CD14-positive monocyte (primary cell): ENCODE measurements around the gene CSRP1. TPM values are rescaled to one million over a fixed set of nuclear protein-coding genes. Genes with fewer than 3 reads are reported as not detected.

Source experiments
- DNase-seq, 3 donors: peaks; one replicate each; pipeline ENCODE4 v3.0.0-alpha.2; 2011 to 2022
- H2AFZ ChIP-seq: 2 replicates; pipeline ENCODE4 v1.6.0; 2012; ENCODE audit warnings: mild to moderate bottlenecking, low read depth, low read length, inconsistent platforms; ENCODE audit not compliant: insufficient read depth, poor library complexity, severe bottlenecking
- H3K27ac ChIP-seq, 2 donors: 1 replicate in 1 of 2; 2 replicates in 1 of 2; pipeline ENCODE4 v1.5.1; 2012 to 2013; ENCODE audit warnings: low read length in 2 of 2, control low read depth in 1 of 2, inconsistent platforms in 1 of 2, low read depth in 1 of 2, mild to moderate bottlenecking in 1 of 2
- H3K27me3 ChIP-seq, 2 donors: one replicate each; pipeline versions ENCODE4 v1.6.0 to v1.6.1; 2011 to 2013; ENCODE audit warnings: low read length in 2 of 2; ENCODE audit not compliant: control insufficient read depth in 2 of 2, insufficient read depth in 2 of 2
- H3K36me3 ChIP-seq, 2 donors: replicated peaks in 1 of 2; 1 replicate in 1 of 2; 2 replicates in 1 of 2; pipeline versions ENCODE4 v1.5.1 to v1.6.1; 2012 to 2013; ENCODE audit warnings: low read length in 2 of 2, control low read depth in 1 of 2, inconsistent platforms in 1 of 2, mild to moderate bottlenecking in 1 of 2; ENCODE audit not compliant: insufficient read depth in 2 of 2, control insufficient read depth in 1 of 2
- H3K4me1 ChIP-seq, 2 donors: 1 replicate in 1 of 2; 2 replicates in 1 of 2; pipeline versions ENCODE4 v1.5.1 to v1.6.1; 2012 to 2013; ENCODE audit warnings: low read length in 2 of 2, control low read depth in 1 of 2, inconsistent platforms in 1 of 2, mild to moderate bottlenecking in 1 of 2, moderate library complexity in 1 of 2; ENCODE audit not compliant: insufficient read depth in 2 of 2, control insufficient read depth in 1 of 2
- H3K4me2 ChIP-seq: replicated peaks from 2 replicates; pipeline ENCODE3; 2012; ENCODE audit warnings: low read length, moderate library complexity, mild to moderate bottlenecking; ENCODE audit not compliant: poor library complexity, severe bottlenecking; ENCODE audit errors: extremely low read depth
- H3K4me3 ChIP-seq, 3 experiments: fragments of 200-600 bp in 1 of 3; sonication (generic) in 1 of 3; replicated peaks in 1 of 3; 1 replicate in 2 of 3; 2 replicates in 1 of 3; pipeline ENCODE4 v1.5.1; 2011 to 2013; ENCODE audit warnings: low read length in 3 of 3, mild to moderate bottlenecking in 3 of 3, control low read depth in 2 of 3, low read depth in 2 of 3, inconsistent platforms in 1 of 3, moderate library complexity in 1 of 3
- H3K79me2 ChIP-seq: 2 replicates; pipeline ENCODE4 v1.6.0; 2012; ENCODE audit warnings: mild to moderate bottlenecking, control low read depth, inconsistent platforms, low read length, moderate library complexity; ENCODE audit not compliant: insufficient read depth
- H3K9ac ChIP-seq: 2 replicates; pipeline ENCODE4 v1.6.0; 2017; ENCODE audit warnings: low read length, mild to moderate bottlenecking; ENCODE audit not compliant: insufficient read depth, poor library complexity, severe bottlenecking
- H3K9me3 ChIP-seq, 2 donors: replicated peaks in 1 of 2; 1 replicate in 1 of 2; 2 replicates in 1 of 2; pipeline versions ENCODE4 v1.5.1 to v1.6.1; 2012 to 2013; ENCODE audit warnings: low read length in 2 of 2, control low read depth in 1 of 2; ENCODE audit not compliant: control insufficient read depth in 1 of 2, insufficient read depth in 1 of 2
- H4K20me1 ChIP-seq: 2 replicates; pipeline ENCODE4 v1.6.0; 2012; ENCODE audit warnings: mild to moderate bottlenecking, low read length, control low read depth, moderate library complexity; ENCODE audit not compliant: insufficient read depth
- H3K27ac Mint-ChIP-seq, 7 donors: one replicate each; pipeline ENCODE4 v1.8.0; 2020; ENCODE audit warnings: mild to moderate bottlenecking in 7 of 7, mixed read lengths in 7 of 7, moderate library complexity in 6 of 7, inconsistent platforms in 2 of 7
- H3K27me3 Mint-ChIP-seq, 3 donors: one replicate each; pipeline ENCODE4 v1.8.0; 2021 to 2022; ENCODE audit warnings: low read depth in 3 of 3, mild to moderate bottlenecking in 3 of 3, mixed read lengths in 3 of 3, moderate library complexity in 3 of 3, inconsistent platforms in 1 of 3
- H3K36me3 Mint-ChIP-seq, 2 donors: one replicate each; pipeline ENCODE4 v1.8.0; 2020; ENCODE audit warnings: mixed read lengths in 2 of 2, inconsistent platforms in 1 of 2, mild to moderate bottlenecking in 1 of 2
- H3K4me1 Mint-ChIP-seq: one replicate; pipeline ENCODE4 v1.8.0; 2020; ENCODE audit warnings: mild to moderate bottlenecking, mixed read lengths
- H3K4me3 Mint-ChIP-seq, 2 donors: one replicate each; pipeline ENCODE4 v1.8.0; 2020; ENCODE audit warnings: mild to moderate bottlenecking in 2 of 2, mixed read lengths in 2 of 2, moderate library complexity in 1 of 2
- H3K9me3 Mint-ChIP-seq, 7 donors: one replicate each; pipeline ENCODE4 v1.8.0; 2020 to 2022; ENCODE audit warnings: mixed read lengths in 7 of 7, mild to moderate bottlenecking in 6 of 7, moderate library complexity in 6 of 7, inconsistent platforms in 2 of 7
- WGBS: methylation state at CpG from one replicate; pipeline ENCODE4 v1.1.5; 2013; ENCODE audit warnings: missing lambda C conversion rate; ENCODE audit not compliant: insufficient coverage; 5-methylcytosine and 5-hydroxymethylcytosine counted together
- intact Hi-C, 2 donors: fragments of 100-400 bp; cut with micrococcal nuclease; formaldehyde crosslinking; loops; one replicate each; pipeline versions ENCODE4 v1.15.0 to v1.15.1; 2023
- polyA plus RNA-seq, 3 donors: library from polyadenylated mRNA; depleted of rRNA in 1 of 3; unstranded in 2 of 3; stranded (reverse) in 1 of 3; fragments of 300-500 nt in 2 of 3; fragments of >200 nt in 1 of 3; fragmentation: Illumina TruSeq in 2 of 3; gene quantifications; 1 replicate in 2 of 3; 2 replicates in 1 of 3; pipeline ENCODE4 v1.2.3, GENCODE V29; 2012 to 2021
- TF ChIP-seq, protein P1 (sequence below): fragments of 200-600 bp; IDR thresholded peaks from one replicate; pipeline ENCODE4 v1.8.0; 2022; ENCODE audit warnings: antibody characterized with exemption, mild to moderate bottlenecking

Gene CSRP1
- polyA plus RNA-seq, 3 donors: 87.4 to 111 (median 98.8) TPM

DNA sequence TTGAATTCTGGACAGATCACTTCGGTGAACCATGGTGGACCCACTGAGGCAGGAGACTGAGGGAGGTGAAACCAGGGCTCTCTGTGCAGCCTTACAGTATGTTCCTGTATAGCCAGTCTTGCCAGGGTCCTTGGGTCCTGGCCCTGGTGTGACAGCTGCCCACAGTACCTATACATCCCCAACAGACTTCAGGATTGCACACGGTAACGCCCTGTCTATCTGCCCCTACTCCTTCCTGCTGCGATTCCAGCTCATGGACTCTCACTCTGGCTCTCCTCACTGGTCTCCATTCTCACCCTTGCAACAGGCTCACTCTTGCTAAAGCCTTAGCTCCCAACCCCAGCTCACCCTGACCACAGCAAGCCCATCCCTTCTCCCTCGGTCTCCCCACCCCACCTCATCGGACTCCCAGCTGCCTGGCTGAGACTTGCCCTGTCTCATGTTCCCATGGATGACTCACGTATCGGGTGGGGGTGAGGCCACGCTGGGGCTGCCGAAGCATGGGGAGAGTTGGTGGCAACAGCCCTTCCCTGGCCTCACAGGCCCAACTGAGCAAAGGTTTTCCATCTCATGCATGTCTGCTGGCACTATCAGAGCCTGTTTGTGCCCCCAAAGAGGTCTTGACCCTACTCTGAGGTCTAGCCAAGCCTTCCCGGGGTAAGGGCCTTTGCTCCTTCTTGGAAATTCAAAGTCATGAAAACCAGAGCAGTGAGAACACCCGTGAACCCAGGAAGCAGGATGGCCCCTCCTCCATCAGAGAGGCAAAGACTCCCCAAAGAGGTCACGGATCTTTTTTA is 45.1 kb downstream of the CSRP1 start:
- no peak overlapping the region for H2AFZ ChIP-seq
- Mint-ChIP-seq H3K9me3 (no peaks in the 10 kb centered on the region), H3K27me3 (peaks cover 5 to 8% (median 5%) of the 10 kb centered on the region in 3 donors), H3K4me1 (peaks cover 4% of the 10 kb centered on the region), H3K36me3 (no peaks in the 10 kb centered on the region), H3K27ac (peak overlapping the region in 2 of 7 donors; percentile 33 to 36), H3K4me3 (no peak overlapping the region)
- DNase-seq: no peak
- H3K9ac ChIP-seq: no peak overlapping the region
- H3K4me1 ChIP-seq: peaks cover 0 to under 1% of the 10 kb centered on the region in 2 donors
- no peaks in the 10 kb centered on the region for H3K27me3 ChIP-seq
- H3K79me2 ChIP-seq: no peaks in the 10 kb centered on the region
- H3K4me3 ChIP-seq: no peak overlapping the region
- H3K27ac ChIP-seq: no peak overlapping the region
- H4K20me1 ChIP-seq: no peaks in the 10 kb centered on the region
- H3K4me2 ChIP-seq: no peak overlapping the region
- TF ChIP-seq, protein P1, sequence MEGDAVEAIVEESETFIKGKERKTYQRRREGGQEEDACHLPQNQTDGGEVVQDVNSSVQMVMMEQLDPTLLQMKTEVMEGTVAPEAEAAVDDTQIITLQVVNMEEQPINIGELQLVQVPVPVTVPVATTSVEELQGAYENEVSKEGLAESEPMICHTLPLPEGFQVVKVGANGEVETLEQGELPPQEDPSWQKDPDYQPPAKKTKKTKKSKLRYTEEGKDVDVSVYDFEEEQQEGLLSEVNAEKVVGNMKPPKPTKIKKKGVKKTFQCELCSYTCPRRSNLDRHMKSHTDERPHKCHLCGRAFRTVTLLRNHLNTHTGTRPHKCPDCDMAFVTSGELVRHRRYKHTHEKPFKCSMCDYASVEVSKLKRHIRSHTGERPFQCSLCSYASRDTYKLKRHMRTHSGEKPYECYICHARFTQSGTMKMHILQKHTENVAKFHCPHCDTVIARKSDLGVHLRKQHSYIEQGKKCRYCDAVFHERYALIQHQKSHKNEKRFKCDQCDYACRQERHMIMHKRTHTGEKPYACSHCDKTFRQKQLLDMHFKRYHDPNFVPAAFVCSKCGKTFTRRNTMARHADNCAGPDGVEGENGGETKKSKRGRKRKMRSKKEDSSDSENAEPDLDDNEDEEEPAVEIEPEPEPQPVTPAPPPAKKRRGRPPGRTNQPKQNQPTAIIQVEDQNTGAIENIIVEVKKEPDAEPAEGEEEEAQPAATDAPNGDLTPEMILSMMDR: no peak
- H3K36me3 ChIP-seq: no peaks in the 10 kb centered on the region
- H3K9me3 ChIP-seq: no peaks in the 10 kb centered on the region
- WGBS: 91% methylated on average over 11 of the region's 13 CpGs
- intact Hi-C loops: no loop called here

GRCh38 chr1:201460814-201461644 is 45.9 kb downstream of the CSRP1 start:
- peaks cover 2 to 8% (median 5%) of the 10 kb centered on the region in 3 donors for H3K27me3 Mint-ChIP-seq
- H2AFZ ChIP-seq: no peak overlapping the region

More at GRCh38 chr1:201460814-201461644, 45.9 kb downstream of the CSRP1 start:
- H3K27me3 ChIP-seq: no peaks in the 10 kb centered on the region
- intact Hi-C loops: no loop called here
- TF ChIP-seq, protein P1: no peak
- no peaks in the 10 kb centered on the region for H3K36me3 Mint-ChIP-seq
- H3K9me3 Mint-ChIP-seq: no peaks in the 10 kb centered on the region
- H3K4me3 Mint-ChIP-seq: no peak overlapping the region
- no peak overlapping the region for H3K27ac Mint-ChIP-seq
- no peaks in the 10 kb centered on the region for H3K79me2 ChIP-seq
- H3K4me2 ChIP-seq: no peak overlapping the region
- no peaks in the 10 kb centered on the region for H4K20me1 ChIP-seq
- H3K36me3 ChIP-seq: no peaks in the 10 kb centered on the region
- H3K9me3 ChIP-seq: no peaks in the 10 kb centered on the region
- no peak for DNase-seq
- no peak overlapping the region for H3K27ac ChIP-seq
- WGBS: 95% methylated on average over 5 of the region's 8 CpGs
- no peak overlapping the region for H3K9ac ChIP-seq
- no peak overlapping the region for H3K4me3 ChIP-seq
- peaks cover 11% of the 10 kb centered on the region for H3K4me1 Mint-ChIP-seq
- H3K4me1 ChIP-seq: peaks cover 7 to 8% of the 10 kb centered on the region in 2 donors
